NCI-H82 treated with DMSO at 0.1 percent for 48 hours (cell line): ENCODE measurements around the gene SLC22A14.
"Not testable (repeated sequence)": the region's sequence is repeated elsewhere in the genome, so short reads cannot be mapped to it uniquely, and the experiment has no call there.

Experiments
- DNase-seq: peaks from one replicate; lab custom pipeline; 2025; ENCODE audit not compliant: unreplicated experiment; lab: John Stamatoyannopoulos, UW

Gene SLC22A14

DNA sequence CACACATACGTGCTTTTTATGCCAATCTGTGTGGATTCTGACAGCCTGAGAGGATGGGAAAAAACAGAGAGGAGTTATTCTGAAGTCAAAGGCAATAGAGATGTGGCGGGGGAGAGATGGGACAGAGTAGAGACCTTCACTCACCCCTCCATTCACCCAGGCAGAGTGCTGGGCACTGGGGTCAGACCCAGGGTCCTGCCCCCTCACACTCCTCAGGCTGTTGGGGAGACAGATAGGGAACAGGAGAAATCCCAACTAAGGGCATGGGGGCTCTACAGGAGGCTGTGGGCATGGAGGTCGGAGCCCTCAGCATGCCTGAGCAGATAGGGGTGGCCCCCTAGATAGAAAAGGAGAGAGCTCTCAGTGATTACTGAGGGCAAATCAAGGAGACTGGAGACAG is 30.3 kb downstream of the SLC22A14 start:
- no peak for DNase-seq

DNA sequence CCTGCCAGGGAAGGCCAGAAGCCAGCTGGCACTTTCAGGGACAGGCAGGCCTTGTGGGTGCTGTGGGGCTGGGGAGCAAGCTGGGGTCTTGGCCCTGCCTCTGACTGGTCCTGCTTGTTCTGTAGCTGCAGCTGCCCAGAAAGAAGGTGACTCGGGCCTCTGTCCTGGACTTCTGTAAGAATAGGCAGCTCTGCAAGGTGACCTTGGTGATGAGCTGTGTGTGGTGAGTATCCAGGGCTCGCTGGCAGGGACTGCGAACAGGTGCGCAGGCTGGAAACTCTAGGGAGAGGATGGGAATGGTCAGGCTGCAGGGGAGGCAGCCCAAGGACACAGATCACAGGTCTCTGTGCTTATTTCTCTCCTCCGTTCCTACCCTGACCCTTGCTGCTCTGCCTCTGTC is 31.2 kb downstream of the SLC22A14 start:
- no peak for DNase-seq

DNA sequence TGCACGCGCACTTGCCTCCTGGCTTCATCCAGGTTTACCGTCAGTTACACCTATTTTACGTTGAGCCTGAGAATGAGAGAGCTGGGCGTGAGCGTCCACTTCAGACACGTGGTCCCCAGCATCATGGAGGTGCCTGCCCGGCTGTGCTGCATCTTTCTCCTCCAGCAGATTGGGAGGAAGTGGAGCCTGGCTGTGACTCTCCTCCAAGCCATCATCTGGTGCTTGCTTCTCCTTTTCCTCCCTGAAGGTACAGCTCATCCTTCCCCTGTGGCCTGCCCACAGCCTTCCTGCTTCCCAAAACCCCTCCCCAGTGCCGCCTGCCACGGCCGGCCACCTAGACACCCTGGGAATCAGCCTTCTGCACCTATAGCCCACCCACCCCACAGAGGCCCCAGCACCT is 31.6 kb downstream of the SLC22A14 start:
- no peak for DNase-seq

DNA sequence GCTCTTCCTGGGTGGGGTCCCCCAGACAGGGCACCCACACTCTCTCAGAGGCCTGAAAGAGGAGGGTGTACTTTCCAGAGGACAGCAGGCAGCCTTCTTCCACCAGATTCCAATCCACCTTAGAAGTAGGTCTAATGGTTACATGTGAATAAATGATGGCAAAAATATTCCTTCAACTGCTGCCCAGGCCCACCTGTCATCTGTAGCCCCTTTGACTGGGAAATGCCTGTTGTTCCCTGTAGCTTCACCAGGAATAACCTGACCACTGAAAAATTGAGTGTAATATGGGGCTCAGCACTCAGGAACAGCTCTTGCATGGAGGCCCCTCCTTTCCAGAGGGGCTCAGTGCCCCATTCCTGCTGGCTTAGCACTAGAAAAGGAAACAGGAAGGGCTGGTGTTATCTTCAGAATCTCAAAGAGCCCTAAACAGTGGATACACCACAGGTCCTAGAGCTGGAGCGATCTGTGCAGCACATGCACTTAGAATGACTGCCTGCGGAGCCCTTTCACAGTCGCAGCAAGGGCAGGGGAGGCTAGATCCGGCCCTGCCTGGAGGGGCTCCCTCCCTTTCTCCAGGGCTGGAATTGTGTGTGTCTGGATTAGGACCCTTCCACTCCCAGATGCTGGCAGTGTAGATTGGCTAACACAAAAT is 32.1 kb downstream of the SLC22A14 start:
- no peak for DNase-seq

DNA sequence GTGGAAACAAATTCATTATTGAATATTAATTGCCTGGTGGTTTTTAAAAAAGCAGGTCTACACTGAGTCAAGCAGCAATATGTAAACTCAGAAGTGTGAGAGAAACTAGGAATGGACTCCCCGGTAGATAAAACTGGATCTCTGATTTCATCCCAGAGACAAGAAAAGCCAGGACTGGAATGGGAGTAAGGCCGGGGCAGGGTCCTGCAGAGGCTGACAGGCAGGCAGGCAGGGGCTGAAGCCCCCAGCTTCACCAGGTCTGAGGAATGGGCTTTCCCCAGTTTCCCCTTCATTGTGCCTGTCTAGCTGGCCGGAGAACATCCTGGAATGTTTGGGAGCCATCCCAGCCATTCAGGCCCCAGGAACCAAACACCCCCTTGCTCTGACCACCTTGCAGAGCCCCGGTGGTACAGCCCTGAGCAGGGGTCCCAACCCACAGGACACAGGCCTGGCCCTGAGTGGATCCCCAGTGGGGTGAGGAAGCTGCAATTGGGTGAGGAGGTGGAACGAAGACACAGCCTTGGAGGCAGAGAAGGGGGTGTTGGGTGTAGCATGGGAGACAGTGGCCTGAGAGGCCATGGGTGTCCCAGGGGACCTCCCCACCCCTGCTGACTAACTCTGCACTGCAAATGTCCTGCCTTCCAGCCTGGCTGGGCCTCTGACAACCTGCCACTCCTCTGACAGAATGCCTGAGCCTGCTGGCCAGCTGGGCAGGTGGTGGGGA is 32.8 kb downstream of the SLC22A14 start:
- no peak for DNase-seq

DNA sequence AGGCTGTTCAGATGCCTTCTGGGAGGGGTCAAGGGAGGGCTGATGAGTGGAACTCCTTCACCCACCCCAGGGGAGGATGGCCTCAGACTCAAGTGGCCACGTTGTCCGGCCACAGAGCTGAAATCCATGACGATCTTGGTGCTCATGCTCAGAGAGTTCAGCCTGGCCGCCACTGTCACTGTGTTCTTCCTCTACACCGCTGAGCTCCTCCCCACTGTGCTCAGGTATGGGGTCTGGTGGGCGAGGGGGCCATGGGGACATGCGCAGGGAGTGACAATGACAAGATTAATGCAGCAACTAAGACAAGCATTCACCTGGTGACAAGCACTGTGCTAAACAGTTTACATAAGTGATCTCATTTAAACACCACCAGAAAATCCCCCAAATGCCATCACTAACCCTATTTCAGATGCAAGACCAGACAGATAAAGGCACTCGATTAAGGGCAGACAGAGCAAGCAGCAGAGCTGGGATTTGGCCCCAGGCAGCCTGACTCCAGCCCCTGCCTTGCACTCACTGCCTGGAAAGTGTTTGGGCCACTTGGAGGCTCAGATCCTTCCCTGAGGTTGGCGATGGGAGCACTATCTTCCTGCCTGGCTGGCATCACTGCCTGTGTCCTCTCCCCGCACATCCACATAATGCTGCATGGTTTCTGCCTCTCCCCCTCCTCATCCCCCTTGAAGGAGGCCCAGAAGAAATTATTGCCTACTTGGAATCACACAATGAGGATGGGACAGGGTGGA is 33.6 kb downstream of the SLC22A14 start:
- DNase-seq: no peak

DNA sequence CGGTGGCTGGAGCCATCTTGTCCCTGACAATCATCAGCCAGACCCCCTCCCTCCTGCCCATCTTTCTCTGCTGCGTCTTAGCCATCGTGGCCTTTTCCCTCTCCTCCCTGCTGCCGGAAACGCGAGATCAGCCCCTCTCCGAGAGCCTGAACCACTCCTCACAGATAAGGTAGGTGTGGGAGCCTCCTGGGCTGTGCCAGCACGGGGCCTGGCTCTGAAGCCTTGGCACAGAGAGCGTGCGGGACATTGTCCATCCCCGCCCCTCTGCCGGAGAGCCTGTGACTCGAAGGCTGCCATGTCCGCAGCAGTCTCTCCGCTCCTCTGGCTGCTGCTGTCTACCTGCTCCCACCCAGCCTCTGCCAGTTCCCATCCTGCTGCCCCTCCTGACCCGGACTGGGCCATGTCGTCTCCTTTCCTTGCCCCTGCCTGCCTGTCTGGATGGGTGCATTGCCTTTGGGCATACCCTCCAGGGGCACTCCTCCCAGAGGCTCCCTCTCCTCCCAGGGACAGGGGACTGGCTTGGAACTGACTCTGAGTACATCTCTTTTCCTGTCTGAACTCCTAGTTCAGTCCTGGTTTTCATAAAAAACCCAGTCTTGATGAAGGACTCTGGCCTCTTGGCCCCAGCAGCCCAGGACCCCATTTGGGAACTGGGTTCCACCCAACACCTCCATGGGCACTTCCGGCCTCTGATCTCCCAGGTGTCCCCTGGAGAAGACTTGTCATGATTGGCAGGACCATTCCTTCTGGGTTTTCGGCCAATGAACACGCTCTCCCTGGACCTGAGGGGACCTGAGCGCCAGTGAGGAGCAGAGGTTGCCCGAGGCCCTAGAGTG is 34.5 kb downstream of the SLC22A14 start:
- no peak for DNase-seq

DNA sequence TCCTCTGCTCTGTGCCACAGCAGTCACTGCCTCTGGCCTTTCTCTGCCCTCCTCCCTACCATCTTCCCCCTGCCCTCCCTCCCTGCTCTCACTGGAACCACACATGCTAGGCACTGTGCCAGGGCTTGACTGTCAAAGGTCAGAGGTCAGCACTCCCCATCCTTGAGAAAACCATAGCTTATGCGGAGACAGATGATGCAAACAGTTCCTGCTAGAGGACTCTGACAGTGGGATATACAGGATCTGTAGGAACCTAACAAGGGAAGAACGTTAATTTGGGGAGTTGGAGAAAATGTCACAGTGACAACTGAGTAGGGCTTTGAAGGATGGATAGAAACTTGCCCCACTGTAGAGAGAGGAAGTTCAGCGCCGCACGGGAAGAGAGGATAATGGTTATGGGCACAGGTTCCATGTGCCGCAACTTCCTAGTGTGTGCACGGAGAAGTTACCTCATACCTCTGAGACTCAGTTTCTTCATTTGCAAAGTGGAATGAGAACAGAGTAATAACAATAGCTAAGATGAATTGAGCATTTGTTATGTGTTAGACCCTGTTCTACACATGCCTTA is 35.2 kb downstream of the SLC22A14 start:
- no peak for DNase-seq

DNA sequence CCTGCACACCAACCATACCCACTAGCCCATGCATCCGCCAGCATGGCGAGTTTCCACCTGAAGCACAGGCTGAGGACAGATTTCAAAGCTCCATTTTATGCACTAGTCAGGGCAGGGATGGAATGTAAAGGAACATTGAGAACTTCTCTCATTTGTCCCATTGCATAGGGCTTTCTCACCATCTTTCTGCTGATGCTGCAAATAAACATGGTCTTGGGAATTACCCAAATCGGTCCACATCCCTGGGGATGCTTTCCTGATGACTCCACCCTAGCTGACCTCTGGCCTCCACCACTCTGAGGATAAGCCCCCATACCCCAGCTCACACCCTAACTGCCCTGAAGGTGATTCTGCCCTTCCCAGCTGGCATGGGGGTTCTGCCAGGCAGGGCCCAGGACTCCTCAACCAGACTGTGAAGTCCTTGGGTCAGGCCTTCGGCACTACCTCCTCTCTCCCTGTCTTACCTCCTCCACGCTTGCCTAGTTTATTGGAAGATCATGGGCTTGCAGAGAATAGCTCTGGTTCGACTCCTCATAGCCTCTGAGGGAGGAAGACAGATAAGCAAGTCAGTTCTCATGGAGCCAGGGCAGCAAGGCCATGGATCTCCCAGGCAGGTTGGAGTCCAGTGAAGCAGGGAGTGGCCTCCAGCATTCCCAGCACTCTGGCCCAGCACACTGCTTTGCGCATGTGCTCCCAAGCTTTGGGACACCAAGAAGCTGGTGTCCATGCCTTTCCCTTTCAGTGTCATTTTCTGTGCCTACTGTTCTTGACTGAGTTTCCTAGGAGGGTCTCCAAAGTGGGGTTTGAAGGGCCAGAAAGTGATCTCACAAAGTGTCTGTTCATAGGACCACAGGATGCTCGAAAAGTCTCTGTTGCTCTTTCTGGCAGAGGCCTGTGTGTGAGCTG is 36.9 kb downstream of the SLC22A14 start:
- DNase-seq: no peak

DNA sequence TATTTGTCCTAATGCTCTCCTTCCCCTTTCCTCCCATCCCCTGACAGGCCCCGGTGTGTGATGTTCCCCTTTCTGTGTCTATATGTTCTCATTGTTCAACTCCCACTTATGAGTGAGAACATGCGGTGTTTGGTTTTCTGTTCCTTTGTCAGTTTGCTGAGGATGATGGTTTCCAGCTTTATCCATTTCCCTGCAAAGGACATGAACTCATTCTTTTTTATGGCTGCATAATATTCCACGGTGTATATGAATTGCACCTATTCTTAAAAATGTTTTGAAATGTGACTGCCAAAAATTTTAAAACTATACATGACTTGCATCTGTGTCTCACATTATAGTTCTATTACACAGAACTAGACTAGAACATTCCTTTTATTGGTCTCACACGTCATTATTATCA is 38.5 kb downstream of the SLC22A14 start:
- not testable (repeated sequence) for DNase-seq

DNA sequence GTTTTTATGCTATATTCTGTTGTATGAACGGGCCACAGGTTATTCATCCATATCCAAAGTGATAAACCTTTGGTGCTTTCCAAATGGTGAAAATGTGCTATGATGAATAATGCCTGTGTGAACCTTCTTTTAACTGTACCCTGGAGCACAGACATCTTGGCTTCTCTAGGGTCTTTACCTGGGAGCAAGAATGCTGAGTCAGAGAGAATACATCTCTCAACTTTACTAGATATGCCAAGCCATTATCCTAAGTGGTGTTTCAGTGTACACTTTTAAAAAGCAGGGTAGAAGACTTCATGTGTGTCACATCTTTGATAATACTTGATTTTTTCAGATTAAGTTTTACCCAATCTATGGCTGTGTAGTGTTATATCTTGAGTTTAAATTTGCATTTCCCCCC is 41.0 kb downstream of the SLC22A14 start:
- no peak for DNase-seq

DNA sequence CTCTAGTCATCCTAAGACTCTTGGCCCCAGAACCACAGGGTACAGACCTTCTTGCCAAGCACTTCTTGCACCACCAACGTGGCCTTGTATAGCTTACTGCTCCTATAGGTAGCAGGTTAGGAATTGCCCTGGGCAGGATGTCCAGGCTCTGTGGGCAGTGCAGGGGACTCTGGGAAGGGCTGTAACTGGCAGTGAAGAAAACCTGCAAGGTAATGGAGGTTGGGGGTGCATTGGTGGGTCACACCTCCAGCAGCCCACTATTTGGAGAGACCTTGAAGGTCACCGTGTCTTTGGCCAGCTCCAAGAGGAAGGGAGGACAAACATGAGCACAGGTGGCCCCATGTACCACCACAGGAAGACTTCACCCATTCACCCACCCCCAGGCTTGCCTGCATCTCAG is 43.2 kb downstream of the SLC22A14 start:
- no peak for DNase-seq

DNA sequence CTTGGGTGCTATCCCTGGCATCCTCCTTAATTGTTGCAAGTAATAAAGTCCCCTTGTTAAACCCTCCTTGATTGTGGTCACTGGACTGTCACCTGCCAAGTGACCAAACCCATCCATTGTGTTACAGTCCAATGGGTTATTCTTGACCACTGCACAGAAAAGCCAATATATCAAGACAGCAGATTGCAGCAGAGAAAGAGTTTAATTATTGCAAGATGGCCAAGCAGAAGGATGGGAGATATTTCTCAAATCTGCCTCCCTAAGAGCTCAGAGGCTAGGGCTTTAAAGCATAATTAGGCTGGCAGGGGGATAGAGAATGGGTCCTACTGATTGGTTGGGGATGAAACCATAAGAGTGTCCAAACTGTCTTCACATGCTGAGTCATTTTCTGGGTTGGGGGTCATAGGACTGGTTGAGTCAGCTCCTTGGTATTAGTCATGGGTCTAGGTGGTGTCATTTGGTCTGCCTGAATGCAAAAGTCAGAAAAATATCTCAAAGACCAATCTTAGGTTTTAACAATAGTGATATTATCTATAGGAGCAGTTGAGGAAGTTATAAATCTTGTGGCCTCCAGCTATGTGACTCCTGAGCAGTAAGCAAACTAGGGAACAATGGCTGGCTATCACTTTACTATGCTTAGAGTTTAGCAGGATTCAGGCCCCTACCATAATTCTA is 45.4 kb downstream of the SLC22A14 start:
- DNase-seq: no peak

DNA sequence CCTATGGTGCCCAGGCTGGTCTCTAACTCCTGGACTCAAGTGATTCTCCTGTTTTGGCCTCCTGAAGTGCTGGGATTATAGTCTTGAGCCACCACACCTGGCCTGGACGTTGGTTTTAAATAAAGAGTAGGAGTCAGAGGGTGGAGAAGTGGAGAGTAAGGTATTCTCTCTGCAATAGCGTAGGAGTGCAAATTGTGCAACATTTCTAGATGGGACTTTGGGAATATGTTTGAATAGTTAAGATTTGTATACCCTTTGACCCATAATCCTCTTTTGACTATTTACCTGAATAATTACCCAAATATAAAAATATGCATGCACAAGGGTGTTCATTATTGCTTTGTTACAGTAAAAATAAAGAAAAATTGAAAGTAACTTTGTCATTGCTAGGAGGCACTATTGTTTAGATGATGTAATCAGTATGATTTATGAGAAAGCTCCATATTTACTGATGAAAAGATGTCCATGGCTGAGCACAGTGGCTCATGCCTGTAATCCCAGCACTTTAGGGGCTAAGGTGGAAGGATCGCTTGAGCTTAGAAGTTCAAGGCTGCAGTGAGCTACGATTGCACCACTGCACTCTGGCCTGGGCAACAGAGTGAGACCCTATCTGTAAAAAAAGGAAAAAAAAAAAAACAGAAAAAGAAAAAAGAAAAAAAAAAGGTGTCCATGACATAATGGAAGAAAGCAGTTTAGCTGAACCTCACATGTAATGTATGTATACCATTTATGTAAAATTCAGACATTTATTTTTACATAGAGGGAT is 49.3 kb downstream of the SLC22A14 start:
- DNase-seq: no peak

DNA sequence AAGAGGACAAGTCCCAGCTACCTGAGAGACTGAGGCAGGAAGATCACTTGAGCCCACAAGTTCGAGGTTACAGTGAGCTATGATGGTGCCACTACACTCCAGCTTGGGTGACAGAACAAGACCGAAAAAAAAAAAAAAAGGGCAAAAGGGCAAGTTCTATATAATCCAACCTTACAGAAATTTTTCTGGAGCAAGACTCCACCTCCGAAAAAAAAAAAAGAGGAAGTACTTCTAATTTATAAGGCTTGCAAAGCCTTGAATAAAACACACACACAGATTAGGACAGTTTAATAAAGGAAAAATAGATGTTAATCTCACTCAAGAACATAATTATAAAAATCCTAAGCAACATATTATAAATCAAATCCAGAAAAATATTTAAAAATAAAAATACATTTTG is 50.1 kb downstream of the SLC22A14 start:
- DNase-seq: no peak

DNA sequence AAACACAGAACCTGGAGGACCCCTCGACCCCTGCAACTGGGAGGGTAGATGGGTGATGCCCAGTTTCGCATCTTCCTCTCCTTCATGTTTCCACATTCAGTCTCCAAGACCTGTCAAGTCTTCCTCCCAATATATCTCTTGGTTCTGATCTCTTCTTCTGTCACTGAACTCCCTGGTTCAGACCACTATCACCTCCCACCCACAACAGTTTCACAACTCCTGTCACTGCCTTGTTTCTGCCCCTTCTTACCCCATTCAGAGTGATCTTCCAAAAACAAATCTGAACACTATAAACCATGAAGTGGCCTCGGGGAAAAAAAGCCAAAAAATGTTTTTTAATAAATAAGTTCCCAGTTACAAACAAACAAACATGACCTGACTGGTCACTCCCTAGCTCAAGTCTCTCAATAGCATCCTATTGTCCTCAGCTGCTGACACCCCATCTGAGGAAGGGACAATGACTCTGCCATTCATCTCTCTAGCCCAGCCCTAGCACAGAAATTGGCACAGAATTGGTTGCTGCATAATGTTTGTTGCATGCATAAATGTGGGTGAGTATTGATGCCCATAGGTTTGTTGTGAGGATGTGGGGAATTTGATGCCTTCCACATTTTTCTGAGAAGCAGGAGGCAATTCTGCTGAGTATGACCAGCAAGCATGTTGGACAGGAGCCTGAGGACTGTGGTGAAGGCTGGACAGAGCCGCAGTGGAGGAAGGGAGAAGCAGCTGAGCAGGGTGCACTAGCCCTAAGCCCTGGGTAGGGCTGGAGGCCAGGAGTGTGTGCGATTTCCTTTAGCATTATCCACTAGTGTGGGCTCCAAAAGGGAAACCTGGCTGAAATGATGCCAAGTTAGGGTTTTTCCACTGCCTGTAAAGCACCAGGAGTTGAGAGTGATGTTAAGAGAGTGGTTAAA is 52.3 kb downstream of the SLC22A14 start:
- DNase-seq: no peak

DNA sequence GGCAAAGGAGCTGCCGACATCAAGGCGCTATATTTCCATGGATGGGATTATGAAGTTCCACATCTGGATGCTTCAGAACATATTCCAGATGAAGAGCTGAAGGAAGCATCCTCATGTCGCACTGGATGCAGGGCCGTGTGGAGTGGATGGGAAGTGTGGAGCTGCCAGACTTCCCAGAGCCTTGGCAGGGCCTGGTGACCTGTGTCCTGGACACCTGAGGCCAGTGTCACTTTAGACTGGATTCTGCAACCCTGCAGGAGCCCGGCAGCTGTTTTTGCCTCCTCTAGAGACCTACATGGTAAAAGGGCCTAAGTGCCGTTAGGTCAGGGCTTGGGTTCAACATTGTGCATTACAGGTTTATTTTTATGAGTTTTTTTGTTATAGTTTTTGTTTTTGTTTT is 53.2 kb downstream of the SLC22A14 start:
- DNase-seq: no peak

DNA sequence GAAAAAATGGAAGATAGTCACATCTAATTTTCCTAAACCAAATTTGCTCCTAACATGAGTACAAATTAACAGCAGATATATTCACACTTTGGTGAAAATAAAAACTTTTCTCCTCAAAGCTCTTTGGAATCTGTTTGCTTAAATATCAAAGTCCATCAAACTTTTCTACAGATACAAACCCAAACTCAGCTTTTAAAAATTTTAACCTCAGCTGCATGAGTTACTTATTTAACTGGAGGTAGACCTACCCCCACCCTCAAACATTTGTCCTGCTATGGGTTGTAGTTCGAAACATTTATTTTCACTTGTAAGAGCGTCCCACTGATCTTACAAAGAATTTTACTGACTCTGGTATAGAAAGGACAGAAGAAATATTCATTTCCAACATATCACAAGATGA is 55.6 kb downstream of the SLC22A14 start:
- DNase-seq: no peak
